ENCODE measurements around the gene OR5AK2. TPM values are rescaled to one million over a fixed set of nuclear protein-coding genes. Genes with fewer than 3 reads are reported as not detected.
"Not testable (repeated sequence)": the region's sequence is repeated elsewhere in the genome, so short reads cannot be mapped to it uniquely, and the experiment has no call there.

Gene OR5AK2, protein sequence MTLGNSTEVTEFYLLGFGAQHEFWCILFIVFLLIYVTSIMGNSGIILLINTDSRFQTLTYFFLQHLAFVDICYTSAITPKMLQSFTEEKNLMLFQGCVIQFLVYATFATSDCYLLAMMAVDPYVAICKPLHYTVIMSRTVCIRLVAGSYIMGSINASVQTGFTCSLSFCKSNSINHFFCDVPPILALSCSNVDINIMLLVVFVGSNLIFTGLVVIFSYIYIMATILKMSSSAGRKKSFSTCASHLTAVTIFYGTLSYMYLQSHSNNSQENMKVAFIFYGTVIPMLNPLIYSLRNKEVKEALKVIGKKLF
- not detected in 2 replicates for total RNA-seq

- no peak for TF ChIP-seq CTCF (conservative IDR thresholded peaks at IDR 0.05; ENCODE audit: low read depth, low read length)
- no peak within 1 kb of the TSS for H3K4me3 ChIP-seq (ENCODE audit: low read depth, low read length)
- no peak for DNase-seq (ENCODE audit: low read depth)
Observed at GRCh38 chr11:56988614-56989013, at the start of gene OR5AK2. Gene OR5AK2 (plus strand): TSS chr11:56988914. CDS start chr11:56988914, 0 bp downstream.

GRCh38 chr11:56945526-56945925 lies 43.2 kb upstream of the OR5AK2 start:
- not testable (repeated sequence) for H3K4me3 ChIP-seq (ENCODE audit: low read depth, low read length); DNase-seq (ENCODE audit: low read depth)

GRCh38 chr11:56948991-56949515 lies 39.7 kb upstream of the OR5AK2 start:
- no peak overlapping the region for H3K4me3 ChIP-seq (ENCODE audit: low read depth, low read length)
- no peak for TF ChIP-seq CTCF (conservative IDR thresholded peaks at IDR 0.05; ENCODE audit: low read depth, low read length)
- no peak for DNase-seq (ENCODE audit: low read depth)

DNA sequence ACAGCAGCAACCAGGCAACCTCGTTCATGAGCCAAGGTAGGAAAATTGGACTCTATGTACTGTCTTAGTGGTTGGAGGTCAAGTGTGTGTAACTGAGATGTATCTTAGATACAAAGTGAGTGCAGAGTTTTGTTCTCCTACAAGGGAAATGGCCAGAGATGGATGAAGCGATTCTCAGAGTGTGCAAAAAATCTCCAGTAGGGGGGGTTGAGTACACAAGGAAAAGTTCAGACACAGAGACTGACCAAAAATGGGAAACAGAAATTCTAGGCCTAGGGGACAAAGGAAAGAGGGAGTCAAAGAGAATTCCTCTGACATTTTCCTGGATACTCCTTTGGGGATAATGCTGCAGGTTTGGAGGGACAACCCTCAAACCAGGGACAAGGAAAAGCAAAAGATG lies 38.2 kb upstream of the OR5AK2 start:
- H3K4me3 ChIP-seq (ENCODE audit: low read depth, low read length) = no peak overlapping the region
- DNase-seq (ENCODE audit: low read depth) = no peak
- peak; percentile 13 for TF ChIP-seq CTCF (conservative IDR thresholded peaks at IDR 0.05; ENCODE audit: low read depth, low read length)

GRCh38 chr11:56953907-56954306 lies 34.8 kb upstream of the OR5AK2 start:
- H3K4me3 ChIP-seq (ENCODE audit: low read depth, low read length); DNase-seq (ENCODE audit: low read depth): not testable (repeated sequence)

GRCh38 chr11:56961609-56962008 lies 27.1 kb upstream of the OR5AK2 start:
- H3K4me3 ChIP-seq (ENCODE audit: low read depth, low read length) = no peak overlapping the region
- no peak for DNase-seq (ENCODE audit: low read depth)
- no peak for TF ChIP-seq CTCF (conservative IDR thresholded peaks at IDR 0.05; ENCODE audit: low read depth, low read length)

GRCh38 chr11:56967726-56968125 lies 21.0 kb upstream of the OR5AK2 start:
- DNase-seq (ENCODE audit: low read depth) = no peak
- no peak overlapping the region for H3K4me3 ChIP-seq (ENCODE audit: low read depth, low read length)
- TF ChIP-seq CTCF (conservative IDR thresholded peaks at IDR 0.05; ENCODE audit: low read depth, low read length) = no peak

GRCh38 chr11:56968524-56968923 lies 20.2 kb upstream of the OR5AK2 start:
- DNase-seq (ENCODE audit: low read depth) = no peak
- TF ChIP-seq CTCF (conservative IDR thresholded peaks at IDR 0.05; ENCODE audit: low read depth, low read length) = no peak
- no peak overlapping the region for H3K4me3 ChIP-seq (ENCODE audit: low read depth, low read length)
